NCI-H82 (cell line): Measurements from ENCODE around the gene KREMEN2.

Experiments used
- DNase-seq: peaks from one replicate; lab custom pipeline; 2025; lab: John Stamatoyannopoulos, UW

Gene KREMEN2

DNA sequence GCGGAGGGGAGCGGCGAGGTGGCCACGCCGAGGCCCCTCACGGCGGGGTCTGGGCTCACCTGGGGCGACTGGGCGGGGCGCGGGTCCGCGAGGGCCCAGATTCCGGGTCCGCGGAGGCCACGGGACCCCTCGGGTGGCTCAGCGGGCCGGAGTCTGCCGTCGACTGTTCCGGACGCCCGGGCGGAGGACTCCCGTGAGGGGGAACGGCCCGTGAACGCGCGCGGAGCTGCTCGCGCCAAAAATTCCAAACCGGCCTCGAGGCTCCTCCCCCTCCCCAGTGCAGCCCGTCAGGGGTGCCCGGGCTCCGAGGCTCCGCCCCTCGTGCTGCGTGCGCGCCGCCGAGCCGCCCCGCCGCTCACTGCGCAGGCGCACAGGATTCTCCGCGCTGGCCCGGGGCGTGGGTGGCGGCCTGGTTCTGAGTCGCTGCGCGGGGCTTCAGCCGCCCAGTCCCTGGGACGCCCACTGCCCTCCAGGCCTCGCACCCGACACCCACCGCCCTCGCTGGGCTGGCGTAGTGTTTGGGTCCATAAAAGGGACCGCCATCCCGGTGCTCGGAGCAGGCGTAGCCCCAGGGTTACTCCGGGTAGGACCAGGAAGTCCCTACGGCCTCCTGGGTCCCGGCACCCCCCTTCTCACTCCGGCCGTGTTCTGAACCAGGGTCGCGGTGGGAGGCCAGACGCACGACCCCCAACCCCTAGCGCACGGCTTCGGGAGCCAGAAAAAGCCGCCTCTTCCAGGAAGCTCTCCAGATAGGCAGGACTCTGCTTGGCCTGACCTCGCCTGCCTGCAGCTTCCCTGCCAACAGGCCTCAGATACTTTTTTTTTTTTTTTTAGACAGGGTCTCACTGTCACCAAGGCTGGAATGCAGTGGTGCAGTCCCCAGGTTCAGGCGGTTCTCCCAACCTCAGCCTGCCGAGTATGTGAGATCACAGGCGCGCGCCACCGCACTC lies 16.4 kb downstream of the KREMEN2 start, which contains the start of gene PKMYT1:
Gene PKMYT1 (minus strand): TSS at position 220 of the 950 bp plus-strand sequence. CDS start 789 bp downstream, outside the sequence.
- DNase-seq: peak; percentile 94

DNA sequence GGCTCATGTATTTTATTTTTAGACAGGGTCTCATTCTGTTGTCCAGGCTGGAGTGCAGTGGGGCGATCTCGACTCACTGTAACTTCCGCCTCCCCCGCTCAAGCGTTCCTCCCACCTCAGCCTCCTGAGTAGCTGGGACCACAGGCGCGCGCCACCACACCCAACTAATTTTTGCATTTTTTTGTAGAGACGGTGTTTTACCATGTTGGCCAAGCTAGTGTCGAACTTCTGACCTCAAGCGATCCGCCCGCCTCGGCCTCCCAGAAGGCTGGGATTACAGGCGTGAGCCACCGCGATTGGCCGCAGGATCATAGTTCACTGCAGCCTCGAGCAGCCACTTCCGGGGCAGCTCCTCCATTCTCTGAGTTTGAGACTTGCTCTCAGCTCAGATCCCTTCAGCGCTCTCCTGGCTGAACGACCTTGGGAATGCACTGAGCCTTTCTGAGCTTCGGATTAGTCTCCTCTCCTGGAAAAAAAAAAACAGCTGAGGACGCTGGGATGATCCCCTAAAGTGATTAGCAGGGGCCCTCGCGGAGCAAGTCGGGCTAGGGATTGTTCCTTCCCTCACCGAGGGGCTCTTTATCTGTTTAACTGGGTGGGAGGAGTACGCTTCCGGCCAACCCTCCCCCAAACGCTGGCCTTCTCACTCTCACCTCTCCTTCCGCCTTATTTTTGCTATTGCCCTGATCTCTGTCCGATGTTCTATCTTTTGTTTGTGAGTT lies 17.3 kb downstream of the KREMEN2 start:
- peak; percentile 99 for DNase-seq

DNA sequence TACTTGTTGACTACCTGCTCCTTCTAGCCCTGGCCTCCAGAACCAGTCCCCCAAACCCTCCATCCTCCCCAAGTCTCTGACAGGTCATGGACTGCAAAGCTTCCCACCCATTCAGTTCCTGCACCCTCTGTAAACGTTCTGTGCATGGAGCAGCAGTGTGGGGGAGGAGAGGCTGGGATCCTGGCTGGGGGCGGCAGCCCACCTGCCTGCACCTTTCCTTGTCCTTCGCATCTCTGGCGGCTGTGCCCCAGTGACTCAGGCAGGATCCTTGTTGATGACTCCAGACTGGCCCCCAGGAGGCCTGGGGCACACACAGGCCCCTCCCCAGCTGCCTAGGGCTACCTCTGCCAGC lies 17.8 kb downstream of the KREMEN2 start:
- DNase-seq: peak; percentile 87

GRCh38 chr16:2982402-2982801 lies 18.3 kb downstream of the KREMEN2 start:
- no peak for DNase-seq

DNA sequence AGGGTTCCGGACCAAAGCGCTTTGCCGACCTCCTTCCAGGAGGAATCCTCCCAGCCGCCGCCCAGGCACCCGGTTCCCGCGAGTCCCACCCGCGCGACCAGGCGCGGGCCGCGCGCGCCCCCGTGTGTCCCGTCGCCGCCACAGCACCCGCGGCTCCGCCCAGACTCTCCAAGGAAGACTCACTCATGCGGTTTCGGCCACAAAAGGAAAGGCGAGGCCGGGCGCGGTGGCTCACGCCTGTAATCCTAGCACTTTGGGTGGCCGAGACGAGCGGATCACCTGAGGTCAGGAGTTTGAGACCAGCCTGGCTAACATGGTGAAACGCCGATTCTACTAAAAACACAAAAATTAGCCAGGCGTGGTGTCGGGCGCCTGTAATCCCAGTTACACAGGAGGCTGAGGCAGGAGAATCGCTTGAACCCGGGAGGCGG lies 19.6 kb downstream of the KREMEN2 start:
- peak; percentile 84 for DNase-seq

GRCh38 chr16:2985462-2985861 lies 21.4 kb downstream of the KREMEN2 start:
- DNase-seq: no peak

- DNase-seq: peak; percentile 22
Measured at GRCh38 chr16:2985893-2986355, 21.8 kb downstream of the KREMEN2 start.

- no peak for DNase-seq
Measured at GRCh38 chr16:2986623-2987188, 22.6 kb downstream of the KREMEN2 start.

DNA sequence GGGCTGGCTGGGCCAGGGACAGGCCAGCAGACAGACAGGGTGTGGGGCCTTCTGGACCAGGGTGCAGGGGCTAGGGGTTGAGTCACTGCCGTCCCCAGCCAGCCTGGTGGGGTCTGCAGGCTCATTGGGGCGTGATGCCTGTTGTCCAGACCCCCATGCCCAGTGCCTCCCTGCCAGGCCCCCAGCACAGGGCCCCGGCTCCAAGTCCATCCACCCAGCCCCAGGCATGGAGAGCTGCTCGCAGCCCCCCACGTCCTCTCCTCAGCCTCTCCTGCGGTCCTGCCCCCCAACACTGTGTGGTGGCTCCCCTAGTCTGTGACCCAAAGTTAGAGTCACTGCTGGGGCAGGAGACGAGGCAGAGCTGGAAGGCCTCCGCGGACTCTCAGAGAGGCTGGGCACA lies 23.2 kb downstream of the KREMEN2 start:
- DNase-seq: no peak

DNA sequence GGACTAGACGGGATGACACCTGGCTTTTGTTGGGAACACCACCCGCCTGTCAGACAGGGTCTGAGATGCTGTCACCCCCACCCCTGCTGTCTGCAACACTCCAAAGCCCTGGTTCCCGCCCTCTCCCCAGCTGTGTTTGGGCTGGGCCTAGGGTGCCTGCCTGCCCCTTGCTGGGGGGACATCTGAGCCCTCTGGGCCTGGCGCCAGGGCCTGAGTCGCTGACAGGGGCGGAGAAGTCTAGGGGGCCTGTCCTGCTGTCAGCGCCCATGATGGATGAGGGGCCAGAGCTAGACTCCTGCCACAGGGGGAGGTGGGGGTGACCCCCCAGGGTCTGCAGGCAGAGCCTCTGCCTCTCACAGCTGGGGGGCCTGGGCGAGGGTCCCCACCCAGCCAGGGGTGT lies 23.8 kb downstream of the KREMEN2 start:
- peak; percentile 66 for DNase-seq

GRCh38 chr16:2988590-2989099 lies 24.6 kb downstream of the KREMEN2 start:
- no peak for DNase-seq

DNA sequence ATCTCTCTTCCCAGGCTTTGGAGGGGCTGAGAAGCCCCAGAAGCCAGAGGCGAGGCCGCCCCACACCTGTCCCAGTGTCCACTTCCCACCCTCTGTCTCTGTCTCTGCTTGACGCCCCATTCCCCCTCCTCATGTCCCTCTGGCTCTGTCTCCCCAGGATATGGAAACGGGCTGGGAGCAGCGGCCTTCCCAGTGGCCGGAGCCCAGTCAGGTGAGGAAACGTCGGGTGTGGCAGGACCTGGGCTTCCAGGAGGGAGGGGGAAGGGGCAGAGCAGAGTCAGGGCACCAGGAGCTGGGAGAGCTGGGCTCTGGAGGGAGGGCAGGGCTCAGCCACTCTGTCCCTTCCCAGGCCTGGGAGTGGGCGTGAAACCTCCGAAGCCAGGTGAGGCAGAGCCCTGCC lies 26.8 kb downstream of the KREMEN2 start:
- no peak for DNase-seq

DNA sequence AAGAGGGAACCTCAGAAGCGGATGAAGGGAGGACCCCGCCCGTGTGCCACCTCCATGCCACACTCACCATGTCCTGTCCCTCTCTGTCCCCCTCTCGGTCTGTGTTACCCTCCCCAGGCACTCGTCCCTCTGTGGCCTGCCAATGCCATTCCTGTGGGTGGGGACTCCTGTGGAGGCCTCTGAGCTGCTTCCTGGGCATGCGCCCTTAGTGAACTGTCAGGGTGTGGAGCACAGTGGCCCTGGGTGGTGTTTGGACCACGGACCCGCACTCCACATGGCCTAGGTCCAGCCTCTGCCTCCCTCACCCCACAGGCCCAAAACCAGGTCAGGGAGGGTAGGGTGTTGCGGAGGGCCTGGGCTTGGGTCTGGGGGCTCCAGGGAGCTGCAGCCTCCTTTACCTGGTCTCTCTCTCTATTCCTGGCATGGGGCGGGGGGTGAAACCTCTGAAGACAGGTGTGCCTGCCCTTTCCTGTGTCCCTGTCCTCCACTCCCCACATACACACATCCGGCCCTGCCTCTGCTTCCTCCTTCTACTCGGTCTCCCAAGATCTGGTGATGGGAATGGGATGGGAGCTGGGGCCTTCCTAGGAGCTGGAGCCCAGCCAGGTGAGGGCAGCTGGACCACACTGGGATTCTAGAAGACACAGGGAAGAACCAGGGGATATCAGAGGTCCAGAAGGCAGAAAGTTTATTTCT lies 27.6 kb downstream of the KREMEN2 start:
- no peak for DNase-seq

GRCh38 chr16:2992383-2993081 lies 28.5 kb downstream of the KREMEN2 start:
- no peak for DNase-seq

DNA sequence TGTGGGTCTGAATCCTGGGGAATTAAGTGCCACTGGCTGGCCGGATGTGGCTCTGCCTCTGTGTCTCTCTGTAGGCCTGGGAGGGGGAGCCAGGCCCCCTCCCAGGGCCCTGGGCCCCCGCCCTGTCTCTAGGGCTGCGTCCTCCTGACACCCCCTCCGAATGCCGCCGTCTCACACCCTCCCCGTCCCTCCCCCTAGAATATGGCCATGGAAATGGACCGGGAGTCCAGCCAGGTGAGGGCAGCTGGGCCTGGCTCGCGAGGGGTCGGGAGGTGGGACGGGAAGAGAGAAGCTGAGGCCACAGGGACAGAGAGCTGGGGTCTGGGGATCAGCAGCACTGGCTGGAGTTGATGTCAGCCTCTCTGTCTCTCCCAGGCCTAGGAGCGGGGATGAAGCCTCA lies 32.2 kb downstream of the KREMEN2 start:
- no peak for DNase-seq

- no peak for DNase-seq
Measured at GRCh38 chr16:2999929-3000328, 35.9 kb downstream of the KREMEN2 start.

- DNase-seq: no peak
Measured at GRCh38 chr16:3000540-3000939, 36.5 kb downstream of the KREMEN2 start.

GRCh38 chr16:3001316-3001715 lies 37.2 kb downstream of the KREMEN2 start:
- peak; percentile 41 for DNase-seq

DNA sequence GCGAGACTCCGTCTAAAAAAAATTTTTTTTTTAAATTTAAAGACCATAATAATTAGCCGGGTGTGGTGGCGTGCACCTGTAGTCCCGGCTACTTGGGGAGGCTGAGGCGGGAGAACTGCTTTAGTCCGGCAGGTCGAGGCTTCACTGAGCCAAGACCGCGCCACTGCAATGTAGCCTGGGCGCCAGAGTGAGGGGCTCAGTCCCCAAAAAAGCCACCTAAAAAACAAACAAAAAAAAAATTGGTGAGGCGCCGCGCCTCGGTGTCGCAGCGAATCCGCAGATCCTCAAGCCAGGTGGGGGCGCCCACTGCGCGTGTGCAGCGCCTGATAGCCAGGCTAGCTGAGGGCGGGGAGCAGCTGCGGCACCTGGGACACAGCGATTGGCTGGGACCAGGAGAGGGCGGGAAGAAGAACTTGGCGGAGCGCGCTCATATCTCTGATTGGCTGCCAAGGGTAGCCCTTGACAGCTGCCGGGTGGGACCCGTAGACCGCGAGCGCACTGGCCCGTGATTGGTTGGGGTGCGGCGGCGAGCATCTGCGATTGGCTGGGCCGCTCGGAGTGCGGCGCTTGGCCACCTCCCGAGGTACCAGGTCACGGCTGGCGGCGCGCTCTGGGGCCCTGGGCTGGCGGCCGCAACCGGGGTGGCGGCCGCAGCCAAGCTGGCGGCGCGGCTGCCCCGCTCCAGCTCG lies 39.7 kb downstream of the KREMEN2 start:
- peak; percentile 100 for DNase-seq

GRCh38 chr16:3004319-3004718 lies 40.2 kb downstream of the KREMEN2 start:
- peak; percentile 33 for DNase-seq
